Endothelial cell of umbilical vein (primary cell): ENCODE measurements around the gene DAG1. TPM values are rescaled to one million over a fixed set of nuclear protein-coding genes. Genes with fewer than 3 reads are reported as not detected.

Experiments used
- BruUV-seq: library from RNA; stranded (reverse); fragments of 400-500 nt; replicated peaks from 2 replicates; lab custom pipeline; 2021; lab: Mats Ljungman, UMichigan
- CTCF ChIA-PET: fragments of 300-600, 350-600 bp; sonication (Branson Sonifier 250); formaldehyde crosslinking; loops from one replicate; lab custom pipeline; 2021; ENCODE audit warnings: antibody characterized with exemption, inconsistent platforms; lab: Charles Lee
- POLR2A ChIA-PET: fragments of 300-600, 350-600 bp; sonication (Branson Sonifier 250); formaldehyde crosslinking; loops from one replicate; lab custom pipeline; 2021; ENCODE audit warnings: antibody characterized with exemption, inconsistent platforms; lab: Charles Lee
- DNase-seq: peaks from one replicate; pipeline ENCODE4 v3.0.0-alpha.2; 2011; ENCODE audit warnings: low read depth, low spot score
- FAIRE-seq: peaks from 2 replicates; lab custom pipeline; 2011; peaks lifted over from hg19 to GRCh38; lab: Jason Lieb, UNC
- H2AFZ ChIP-seq: 2 replicates; pipeline ENCODE4 v1.6.0; 2012; ENCODE audit warnings: low read depth, low read length, control low read depth, inconsistent platforms
- H3K27ac ChIP-seq: 2 replicates; pipeline ENCODE4 v1.5.1; 2011; ENCODE audit warnings: low read depth, mild to moderate bottlenecking, control low read depth, low read length, moderate library complexity; ENCODE audit not compliant: insufficient read depth
- H3K27me3 ChIP-seq, 2 experiments: 2 replicates each; pipeline versions ENCODE4 v1.6.0 to v1.6.1; 2011; ENCODE audit warnings: low read length in 2 of 2, mixed read lengths in 1 of 2; ENCODE audit not compliant: control insufficient read depth in 2 of 2, insufficient read depth in 2 of 2
- H3K36me3 ChIP-seq, 2 experiments: 2 replicates in 1 of 2; 3 replicates in 1 of 2; pipeline ENCODE4 v1.5.1; 2011; ENCODE audit warnings: low read length in 2 of 2, mild to moderate bottlenecking in 1 of 2, moderate library complexity in 1 of 2; ENCODE audit not compliant: control insufficient read depth in 2 of 2, insufficient read depth in 2 of 2; ENCODE audit errors: extremely low read depth in 1 of 2
- H3K4me1 ChIP-seq: 3 replicates; pipeline ENCODE4 v1.5.1; 2011; ENCODE audit warnings: mild to moderate bottlenecking, low read length; ENCODE audit not compliant: control insufficient read depth, insufficient read depth; ENCODE audit errors: extremely low read depth
- H3K4me2 ChIP-seq: 2 replicates; pipeline ENCODE4 v1.6.1; 2011; ENCODE audit warnings: low read length, control low read depth, mixed read lengths; ENCODE audit not compliant: insufficient read depth
- H3K4me3 ChIP-seq, 3 experiments: fragments of 200-600 bp in 1 of 3; sonication (generic), shearing (Covaris generic) in 1 of 3; replicated peaks in 1 of 3; 2 replicates each; pipeline ENCODE4 v1.5.1; 2011 to 2016; ENCODE audit warnings: control low read depth in 3 of 3, low read length in 3 of 3, mild to moderate bottlenecking in 2 of 3, inconsistent platforms in 1 of 3, low read depth in 1 of 3, moderate library complexity in 1 of 3; ENCODE audit not compliant: insufficient read depth in 1 of 3
- H3K79me2 ChIP-seq: 2 replicates; pipeline ENCODE4 v1.6.0; 2012; ENCODE audit warnings: low read length, inconsistent platforms; ENCODE audit not compliant: control insufficient read depth, insufficient read depth
- H3K9ac ChIP-seq: replicated peaks from 2 replicates; pipeline ENCODE3; 2011; ENCODE audit warnings: low read length, control low read depth; ENCODE audit not compliant: insufficient read depth; ENCODE audit errors: extremely low read depth
- H3K9me1 ChIP-seq: replicated peaks from 3 replicates; pipeline ENCODE4 v1.6.0; 2011; ENCODE audit warnings: mild to moderate bottlenecking, low read length; ENCODE audit not compliant: control insufficient read depth, insufficient read depth; ENCODE audit errors: extremely low read depth
- H3K9me3 ChIP-seq: replicated peaks from 2 replicates; pipeline ENCODE4 v1.5.1; 2012; ENCODE audit warnings: low read length, inconsistent platforms; ENCODE audit not compliant: control insufficient read depth, insufficient read depth
- H4K20me1 ChIP-seq: replicated peaks from 2 replicates; pipeline ENCODE3; 2011; ENCODE audit warnings: mild to moderate bottlenecking, low read length; ENCODE audit not compliant: control insufficient read depth, insufficient read depth; ENCODE audit errors: extremely low read depth
- CTCF ChIP-seq, 2 donors: IDR thresholded peaks; 1 replicate in 1 of 2; 2 replicates in 1 of 2; pipeline ENCODE4 v1.5.1; 2011; ENCODE audit warnings: low read length in 2 of 2, mild to moderate bottlenecking in 2 of 2, moderate library complexity in 2 of 2, control low read depth in 1 of 2, inconsistent platforms in 1 of 2, low read depth in 1 of 2; ENCODE audit not compliant: insufficient read depth in 1 of 2; ENCODE audit errors: extremely low read depth in 1 of 2
- EZH2 ChIP-seq: IDR thresholded peaks from 2 replicates; pipeline ENCODE4 v1.6.1; 2012; ENCODE audit warnings: borderline replicate concordance, low read depth, mild to moderate bottlenecking, moderate library complexity, low read length, inconsistent platforms; ENCODE audit not compliant: severe bottlenecking
- FOS ChIP-seq: IDR thresholded peaks from 2 replicates; pipeline ENCODE4 v1.6.1; 2011; ENCODE audit warnings: mild to moderate bottlenecking, low read length, moderate library complexity, borderline replicate concordance; ENCODE audit not compliant: insufficient read depth
- GATA2 ChIP-seq: IDR thresholded peaks from 2 replicates; pipeline ENCODE4 v1.7.0; 2011; ENCODE audit warnings: low read depth, mild to moderate bottlenecking, moderate library complexity, mixed read lengths, low read length; ENCODE audit not compliant: insufficient read length, insufficient read depth
- MAX ChIP-seq: IDR thresholded peaks from 2 replicates; pipeline ENCODE4 v1.6.1; 2011; ENCODE audit not compliant: insufficient read depth, insufficient read length
- MYC ChIP-seq: IDR thresholded peaks from one replicate; pipeline ENCODE4 v1.6.1; 2011; ENCODE audit warnings: mild to moderate bottlenecking, low read depth, low read length
- dilution Hi-C: fragments of 300-500 bp; cut with MboI; formaldehyde crosslinking; loops from one replicate; pipeline ENCODE4 v1.15.0; 2019; ENCODE audit warnings: low sequenced_read_pairs; ENCODE audit not compliant: extremely low pct_ligation_motif_present
- intact Hi-C: fragments of 100-400 bp; cut with micrococcal nuclease; formaldehyde crosslinking; loops from one replicate; pipeline ENCODE4 v1.10.0; 2022
- polyA plus RNA-seq, 4 experiments: library from polyadenylated mRNA; depleted of rRNA in 3 of 4; stranded (reverse) in 3 of 4; unstranded in 1 of 4; fragments of >200 nt; gene quantifications; 2 replicates each; pipeline versions ENCODE4 v1.2.1 to v1.2.3, GENCODE V29; 2011 to 2012; ENCODE audit warnings: missing spikeins in 1 of 4
- total RNA-seq: library from RNA; stranded (reverse); gene quantifications from 2 replicates; pipeline ENCODE4 v1.2.3, GENCODE V29; 2021

The DAG1 gene
- total and polyA plus RNA-seq, 2 donors (not counting 3 experiments of a cell fraction or from before 2014, with no cell fraction given), result 59.6 to 97.5 TPM

- no peaks in the 10 kb centered on the region for H3K79me2 ChIP-seq
- BruUV-seq, result no TSS peak
- intact Hi-C loops, result no loop called here
- POLR2A ChIA-PET, result no interaction called here
- no peaks in the 10 kb centered on the region for H3K9me3 ChIP-seq
- CTCF ChIA-PET, result no interaction called here
- H3K27me3 ChIP-seq, result peaks cover 6 to 20% of the 10 kb centered on the region in 2 experiments
- H4K20me1 ChIP-seq, result no peaks in the 10 kb centered on the region
- no peak overlapping the region for H3K9ac ChIP-seq
- DNase-seq (no peak), FAIRE-seq (no peak)
- TF ChIP-seq MAX (no peak), CTCF (IDR thresholded peaks at IDR 0.05; ENCODE audit: extremely low read depth in 1 of 2, insufficient read depth in 1 of 2, low read depth in 1 of 2, low read length in 2 of 2) (no peak), EZH2 (no peak), FOS (no peak), GATA2 (no peak), MYC (no peak)
- H3K27ac ChIP-seq, result no peak overlapping the region
- H3K4me3 ChIP-seq, result no peak overlapping the region
- H3K4me1 ChIP-seq, result no peaks in the 10 kb centered on the region
- H3K36me3 ChIP-seq, result no peaks in the 10 kb centered on the region
- H2AFZ ChIP-seq, result no peak overlapping the region
- H3K4me2 ChIP-seq, result no peak overlapping the region
- dilution Hi-C loops, result no loop called here
- H3K9me1 ChIP-seq, result no peaks in the 10 kb centered on the region
These were observed 98.9 kb downstream of the DAG1 start for GRCh38 chr3:49568965-49569364.
